ENCODE results near the gene DPAGT1. TPM values are rescaled to one million over a fixed set of nuclear protein-coding genes. Genes with fewer than 3 reads are reported as not detected.

The DPAGT1 gene
- total and polyA plus RNA-seq, 2 experiments from 2014 or later: 37.2 to 52.6 TPM

DNA sequence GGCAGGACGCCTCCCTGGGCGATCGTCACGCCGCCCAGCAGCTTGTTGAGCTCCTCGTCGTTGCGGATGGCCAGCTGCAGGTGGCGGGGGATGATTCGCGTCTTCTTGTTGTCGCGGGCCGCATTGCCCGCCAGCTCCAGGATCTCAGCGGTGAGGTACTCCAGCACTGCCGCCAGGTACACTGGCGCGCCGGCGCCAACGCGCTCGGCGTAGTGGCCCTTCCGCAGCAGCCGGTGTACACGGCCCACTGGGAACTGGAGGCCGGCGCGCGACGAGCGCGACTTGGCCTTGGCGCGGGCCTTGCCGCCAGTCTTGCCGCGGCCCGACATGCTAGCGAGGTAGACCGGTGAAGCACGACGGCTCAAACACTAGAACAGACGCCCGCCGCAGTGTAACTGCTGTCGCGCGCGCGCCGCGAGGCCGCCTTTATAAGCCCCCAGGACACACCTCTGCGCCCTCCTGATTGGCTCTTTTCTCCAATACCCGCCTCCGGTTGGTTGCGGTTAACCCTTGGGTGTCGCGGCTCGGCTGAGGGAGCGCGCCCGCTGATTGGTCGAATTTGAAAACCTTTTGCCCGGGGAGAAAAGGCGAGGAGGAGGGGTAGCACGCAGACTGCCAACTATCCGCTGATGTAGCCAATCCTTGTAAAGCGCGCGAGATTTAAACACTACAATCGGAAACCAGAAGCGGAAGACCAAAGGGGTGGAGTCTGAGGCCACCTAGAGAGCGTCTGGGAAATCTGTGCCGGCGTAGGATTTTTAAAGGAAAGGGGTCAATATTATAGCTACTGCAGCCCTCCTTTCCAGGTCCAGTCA is 6.4 kb downstream of the DPAGT1 start:
- peaks cover 27% of the 10 kb centered on the region for H3K27me3 Mint-ChIP-seq (ENCODE audit: insufficient read depth, low read depth, poor library complexity)
- H3K9me3 Mint-ChIP-seq: no peaks in the 10 kb centered on the region; the same call in 2 of the 3 replicates
- H3K36me3 ChIP-seq (ENCODE audit: insufficient read depth): peaks cover 19% of the 10 kb centered on the region
- peak overlapping the region; percentile 100 for H3K4me2 ChIP-seq
- no peaks in the 10 kb centered on the region for H3K9me2 ChIP-seq (ENCODE audit: insufficient read depth)
- peaks cover 19% of the 10 kb centered on the region for H3K4me1 ChIP-seq (ENCODE audit: insufficient read depth)
- peak overlapping the region; percentile 98 for H3K27ac Mint-ChIP-seq
- peak overlapping the region; percentile 13 for H3K27ac ChIP-seq (ENCODE audit: low read depth)
- TF ChIP-seq ZNF331 (CRISPR knock-in tag; IDR thresholded peaks at IDR 0.05; ENCODE audit: low read depth) (no peak), CREB1 (CRISPR knock-in tag; IDR thresholded peaks at IDR 0.05; ENCODE audit: low read depth) (peak; percentile 64), NANOG (IDR thresholded peaks at IDR 0.05; ENCODE audit: borderline replicate concordance) (0 out of 2 replicates have a peak, but pooled peaks have one; percentile 18), EZH2 (IDR thresholded peaks at IDR 0.05; ENCODE audit: low read depth, unreplicated experiment) (no peak), POLR2AphosphoS5 (IDR thresholded peaks at IDR 0.05; ENCODE audit: low read depth) (peak; percentile 100), STAT1 (IDR thresholded peaks at IDR 0.05; ENCODE audit: unreplicated experiment) (no peak), ZNF462 (CRISPR knock-in tag; IDR thresholded peaks at IDR 0.05) (no peak), JUNB (IDR thresholded peaks at IDR 0.05; ENCODE audit: unreplicated experiment) (no peak), EZH2phosphoT487 (IDR thresholded peaks at IDR 0.05; ENCODE audit: unreplicated experiment) (no peak), ZNF114 (CRISPR knock-in tag; IDR thresholded peaks at IDR 0.05) (no peak)
- TF ChIP-seq, protein P1, sequence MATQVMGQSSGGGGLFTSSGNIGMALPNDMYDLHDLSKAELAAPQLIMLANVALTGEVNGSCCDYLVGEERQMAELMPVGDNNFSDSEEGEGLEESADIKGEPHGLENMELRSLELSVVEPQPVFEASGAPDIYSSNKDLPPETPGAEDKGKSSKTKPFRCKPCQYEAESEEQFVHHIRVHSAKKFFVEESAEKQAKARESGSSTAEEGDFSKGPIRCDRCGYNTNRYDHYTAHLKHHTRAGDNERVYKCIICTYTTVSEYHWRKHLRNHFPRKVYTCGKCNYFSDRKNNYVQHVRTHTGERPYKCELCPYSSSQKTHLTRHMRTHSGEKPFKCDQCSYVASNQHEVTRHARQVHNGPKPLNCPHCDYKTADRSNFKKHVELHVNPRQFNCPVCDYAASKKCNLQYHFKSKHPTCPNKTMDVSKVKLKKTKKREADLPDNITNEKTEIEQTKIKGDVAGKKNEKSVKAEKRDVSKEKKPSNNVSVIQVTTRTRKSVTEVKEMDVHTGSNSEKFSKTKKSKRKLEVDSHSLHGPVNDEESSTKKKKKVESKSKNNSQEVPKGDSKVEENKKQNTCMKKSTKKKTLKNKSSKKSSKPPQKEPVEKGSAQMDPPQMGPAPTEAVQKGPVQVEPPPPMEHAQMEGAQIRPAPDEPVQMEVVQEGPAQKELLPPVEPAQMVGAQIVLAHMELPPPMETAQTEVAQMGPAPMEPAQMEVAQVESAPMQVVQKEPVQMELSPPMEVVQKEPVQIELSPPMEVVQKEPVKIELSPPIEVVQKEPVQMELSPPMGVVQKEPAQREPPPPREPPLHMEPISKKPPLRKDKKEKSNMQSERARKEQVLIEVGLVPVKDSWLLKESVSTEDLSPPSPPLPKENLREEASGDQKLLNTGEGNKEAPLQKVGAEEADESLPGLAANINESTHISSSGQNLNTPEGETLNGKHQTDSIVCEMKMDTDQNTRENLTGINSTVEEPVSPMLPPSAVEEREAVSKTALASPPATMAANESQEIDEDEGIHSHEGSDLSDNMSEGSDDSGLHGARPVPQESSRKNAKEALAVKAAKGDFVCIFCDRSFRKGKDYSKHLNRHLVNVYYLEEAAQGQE (IDR thresholded peaks at IDR 0.05; ENCODE audit: unreplicated experiment): no peak
- TF ChIP-seq, protein P2, sequence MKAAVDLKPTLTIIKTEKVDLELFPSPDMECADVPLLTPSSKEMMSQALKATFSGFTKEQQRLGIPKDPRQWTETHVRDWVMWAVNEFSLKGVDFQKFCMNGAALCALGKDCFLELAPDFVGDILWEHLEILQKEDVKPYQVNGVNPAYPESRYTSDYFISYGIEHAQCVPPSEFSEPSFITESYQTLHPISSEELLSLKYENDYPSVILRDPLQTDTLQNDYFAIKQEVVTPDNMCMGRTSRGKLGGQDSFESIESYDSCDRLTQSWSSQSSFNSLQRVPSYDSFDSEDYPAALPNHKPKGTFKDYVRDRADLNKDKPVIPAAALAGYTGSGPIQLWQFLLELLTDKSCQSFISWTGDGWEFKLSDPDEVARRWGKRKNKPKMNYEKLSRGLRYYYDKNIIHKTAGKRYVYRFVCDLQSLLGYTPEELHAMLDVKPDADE (IDR thresholded peaks at IDR 0.05): peak; percentile 52; the same call in 1 of the 2 replicates
- TF ChIP-seq, protein P3, sequence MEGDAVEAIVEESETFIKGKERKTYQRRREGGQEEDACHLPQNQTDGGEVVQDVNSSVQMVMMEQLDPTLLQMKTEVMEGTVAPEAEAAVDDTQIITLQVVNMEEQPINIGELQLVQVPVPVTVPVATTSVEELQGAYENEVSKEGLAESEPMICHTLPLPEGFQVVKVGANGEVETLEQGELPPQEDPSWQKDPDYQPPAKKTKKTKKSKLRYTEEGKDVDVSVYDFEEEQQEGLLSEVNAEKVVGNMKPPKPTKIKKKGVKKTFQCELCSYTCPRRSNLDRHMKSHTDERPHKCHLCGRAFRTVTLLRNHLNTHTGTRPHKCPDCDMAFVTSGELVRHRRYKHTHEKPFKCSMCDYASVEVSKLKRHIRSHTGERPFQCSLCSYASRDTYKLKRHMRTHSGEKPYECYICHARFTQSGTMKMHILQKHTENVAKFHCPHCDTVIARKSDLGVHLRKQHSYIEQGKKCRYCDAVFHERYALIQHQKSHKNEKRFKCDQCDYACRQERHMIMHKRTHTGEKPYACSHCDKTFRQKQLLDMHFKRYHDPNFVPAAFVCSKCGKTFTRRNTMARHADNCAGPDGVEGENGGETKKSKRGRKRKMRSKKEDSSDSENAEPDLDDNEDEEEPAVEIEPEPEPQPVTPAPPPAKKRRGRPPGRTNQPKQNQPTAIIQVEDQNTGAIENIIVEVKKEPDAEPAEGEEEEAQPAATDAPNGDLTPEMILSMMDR (conservative IDR thresholded peaks at IDR 0.05; ENCODE audit: low read depth in 2 of 2): peak in 1 of 2 experiments; percentile 18; a peak in 2 of 4 replicates
- H3K36me3 Mint-ChIP-seq (ENCODE audit: low read depth): peaks cover 71% of the 10 kb centered on the region
- peaks cover 44% of the 10 kb centered on the region for H3F3A ChIP-seq (replicated peaks; ENCODE audit: low read depth)
- peak overlapping the region; percentile 96 for H3K4me3 ChIP-seq
- DNase-seq (ENCODE audit: low spot score): peak; percentile 100
- ATAC-seq: peak; percentile 78
- no peak overlapping the region for H2AFZ ChIP-seq
- H3K79me2 ChIP-seq (replicated peaks; ENCODE audit: insufficient read depth): peaks cover 41% of the 10 kb centered on the region
- no peaks in the 10 kb centered on the region for H3K27me3 ChIP-seq (ENCODE audit: insufficient read depth)
- H4K20me1 ChIP-seq (replicated peaks; ENCODE audit: insufficient read depth): peaks cover 26% of the 10 kb centered on the region; the same call in 1 of the 2 replicates
- H3K4me1 Mint-ChIP-seq: peaks cover 16% of the 10 kb centered on the region
- peak overlapping the region; percentile 96 for H3K4me3 Mint-ChIP-seq

Data from GM23338 (cell line).